Nephron progenitor cell (in vitro differentiated cells): ENCODE results near the gene SHISA9.

Experiments used
- DNase-seq: peaks from one replicate; pipeline ENCODE4 v3.0.0; 2021
- H3K27ac Mint-ChIP-seq: 2 replicates; pipeline ENCODE4 v1.8.0; 2021; ENCODE audit warnings: mild to moderate bottlenecking, moderate library complexity, mixed read lengths
- H3K27me3 Mint-ChIP-seq: 2 replicates; pipeline ENCODE4 v1.8.0; 2021; ENCODE audit warnings: mild to moderate bottlenecking, low read depth, mixed read lengths; ENCODE audit not compliant: poor library complexity
- H3K36me3 Mint-ChIP-seq: 2 replicates; pipeline ENCODE4 v1.8.0; 2021; ENCODE audit warnings: low read depth, mixed read lengths
- H3K4me1 Mint-ChIP-seq: 2 replicates; pipeline ENCODE4 v1.8.0; 2021; ENCODE audit warnings: mixed read lengths
- H3K4me3 Mint-ChIP-seq: 2 replicates; pipeline ENCODE4 v1.8.0; 2021; ENCODE audit warnings: mild to moderate bottlenecking, moderate library complexity, mixed read lengths
- H3K9me3 Mint-ChIP-seq: 2 replicates; pipeline ENCODE4 v1.8.0; 2021; ENCODE audit warnings: mild to moderate bottlenecking, moderate library complexity, mixed read lengths
- CTCF ChIP-seq: fragments of 200-600 bp; sonication (generic); IDR thresholded peaks from 2 replicates; pipeline ENCODE4 v1.5.0; 2021; ENCODE audit warnings: antibody characterized with exemption

Gene SHISA9

GRCh38 chr16:12878973-12879372, 22.4 kb upstream of the SHISA9 start:
- DNase-seq, result no peak
- Mint-ChIP-seq H3K4me3 (no peak overlapping the region), H3K4me1 (no peaks in the 10 kb centered on the region), H3K36me3 (no peaks in the 10 kb centered on the region), H3K27me3 (peaks cover 4% of the 10 kb centered on the region), H3K27ac (no peak overlapping the region), H3K9me3 (peaks cover 7% of the 10 kb centered on the region)
- no peak for TF ChIP-seq CTCF

- Mint-ChIP-seq H3K9me3 (peaks cover 12% of the 10 kb centered on the region), H3K4me3 (no peak overlapping the region), H3K27ac (no peak overlapping the region), H3K4me1 (no peaks in the 10 kb centered on the region), H3K36me3 (no peaks in the 10 kb centered on the region), H3K27me3 (peaks cover 4% of the 10 kb centered on the region)
- TF ChIP-seq CTCF, result no peak
- no peak for DNase-seq
Measured at GRCh38 chr16:12879812-12880211, 21.6 kb upstream of the SHISA9 start.

GRCh38 chr16:12881182-12881581, 20.2 kb upstream of the SHISA9 start:
- no peaks in the 10 kb centered on the region for H3K36me3 Mint-ChIP-seq
- no peak overlapping the region for H3K4me3 Mint-ChIP-seq
- no peak overlapping the region for H3K27ac Mint-ChIP-seq
- DNase-seq, result no peak
- TF ChIP-seq CTCF, result no peak
- H3K9me3 Mint-ChIP-seq, result peaks cover 13% of the 10 kb centered on the region
- H3K4me1 Mint-ChIP-seq, result no peaks in the 10 kb centered on the region
- H3K27me3 Mint-ChIP-seq, result peaks cover 4% of the 10 kb centered on the region

GRCh38 chr16:12881740-12882139, 19.7 kb upstream of the SHISA9 start:
- no peak overlapping the region for H3K27ac Mint-ChIP-seq
- no peak overlapping the region for H3K4me3 Mint-ChIP-seq
- H3K4me1 Mint-ChIP-seq, result no peaks in the 10 kb centered on the region
- no peak for TF ChIP-seq CTCF
- H3K9me3 Mint-ChIP-seq, result peaks cover 13% of the 10 kb centered on the region
- no peaks in the 10 kb centered on the region for H3K36me3 Mint-ChIP-seq
- DNase-seq, result no peak
- peaks cover 8% of the 10 kb centered on the region for H3K27me3 Mint-ChIP-seq

- no peak for DNase-seq
- peaks cover 13% of the 10 kb centered on the region for H3K9me3 Mint-ChIP-seq
- H3K36me3 Mint-ChIP-seq, result no peaks in the 10 kb centered on the region
- no peak overlapping the region for H3K27ac Mint-ChIP-seq
- no peak for TF ChIP-seq CTCF
- no peaks in the 10 kb centered on the region for H3K4me1 Mint-ChIP-seq
- peaks cover 11% of the 10 kb centered on the region for H3K27me3 Mint-ChIP-seq
- H3K4me3 Mint-ChIP-seq, result no peak overlapping the region
Measured at GRCh38 chr16:12885742-12886141, 15.7 kb upstream of the SHISA9 start.

- TF ChIP-seq CTCF, result no peak
- H3K4me3 Mint-ChIP-seq, result no peak overlapping the region
- H3K27me3 Mint-ChIP-seq, result peaks cover 25% of the 10 kb centered on the region
- no peak for DNase-seq
- no peaks in the 10 kb centered on the region for H3K9me3 Mint-ChIP-seq
- no peak overlapping the region for H3K27ac Mint-ChIP-seq
- H3K4me1 Mint-ChIP-seq, result no peaks in the 10 kb centered on the region
- H3K36me3 Mint-ChIP-seq, result no peaks in the 10 kb centered on the region
Measured at GRCh38 chr16:12891836-12892235, 9.6 kb upstream of the SHISA9 start.
